Measurements from ENCODE around the gene ACAN.

Gene ACAN

GRCh38 chr15:88847144-88847543 is 43.9 kb downstream of the ACAN start:
- WGBS (ENCODE audit: extremely low coverage, insufficient coverage, insufficient read length), result no CpG with 5 or more reads among the region's 20 CpGs
- Histone ChIP-seq H3K79me1 (ENCODE audit: low read length) (no peaks in the 10 kb centered on the region), H3K36me3 (ENCODE audit: control insufficient read depth in 1 of 2, insufficient read depth in 2 of 2, low read length in 2 of 2) (peaks cover 15 to 16% of the 10 kb centered on the region in 2 experiments)

GRCh38 chr15:88848203-88848602 is 45.0 kb downstream of the ACAN start:
- no peak overlapping the region for H2BK12ac ChIP-seq (ENCODE audit: low read length)
- no peak overlapping the region for H3K14ac ChIP-seq (ENCODE audit: low read length)
- no peaks in the 10 kb centered on the region for H3K79me2 ChIP-seq (ENCODE audit: control insufficient read depth, insufficient read depth, low read length, poor library complexity)
- H2BK5ac ChIP-seq (ENCODE audit: low read depth, low read length, poor library complexity), result no peak overlapping the region
- DNase-seq, result no peak
- no peak overlapping the region for H3K9ac ChIP-seq (ENCODE audit: low read length)
- H3K4ac ChIP-seq (ENCODE audit: low read depth, low read length), result no peak overlapping the region
- no peaks in the 10 kb centered on the region for H3K79me1 ChIP-seq (ENCODE audit: low read length)
- WGBS (ENCODE audit: extremely low coverage, insufficient coverage, insufficient read length), result no CpG with 5 or more reads among the region's 3 CpGs
- no peak overlapping the region for H3K27ac ChIP-seq (ENCODE audit: low read depth, low read length)
- H3K9me3 ChIP-seq (ENCODE audit: insufficient read depth, low read depth, low read length), result peaks cover 2% of the 10 kb centered on the region
- H3K4me1 ChIP-seq (ENCODE audit: control insufficient read depth in 1 of 2, insufficient read depth in 2 of 2, low read length in 2 of 2), result peaks cover 0 to 2% of the 10 kb centered on the region in 2 experiments
- no peak overlapping the region for H2AK5ac ChIP-seq (ENCODE audit: low read length)
- H2BK120ac ChIP-seq (ENCODE audit: insufficient read depth, low read length, poor library complexity), result no peak overlapping the region
- no peak overlapping the region for H4K12ac ChIP-seq (ENCODE audit: low read depth, low read length)
- H3K4me3 ChIP-seq (ENCODE audit: low read depth, low read length), result no peak overlapping the region
- H3K18ac ChIP-seq (ENCODE audit: low read length), result no peak overlapping the region
- H3K23ac ChIP-seq (ENCODE audit: low read length), result no peak overlapping the region
- H4K8ac ChIP-seq (ENCODE audit: low read depth, low read length), result no peak overlapping the region
- H3K4me2 ChIP-seq (ENCODE audit: low read length), result no peak overlapping the region
- no peaks in the 10 kb centered on the region for H3K27me3 ChIP-seq (ENCODE audit: insufficient read depth, low read length)
- H2AFZ ChIP-seq (ENCODE audit: insufficient read depth, low read length, poor library complexity), result no peak overlapping the region
- no peak overlapping the region for H4K91ac ChIP-seq (ENCODE audit: low read depth, low read length)
- peaks cover 15 to 16% of the 10 kb centered on the region in 2 experiments for H3K36me3 ChIP-seq (ENCODE audit: control insufficient read depth in 1 of 2, insufficient read depth in 2 of 2, low read length in 2 of 2)

More at GRCh38 chr15:88847144-88847543, 43.9 kb downstream of the ACAN start:
- Histone ChIP-seq H3K9ac (ENCODE audit: low read length) (no peak overlapping the region), H3K9me3 (ENCODE audit: insufficient read depth, low read depth, low read length) (peaks cover 2% of the 10 kb centered on the region), H3K23ac (ENCODE audit: low read length) (no peak overlapping the region), H4K12ac (ENCODE audit: low read depth, low read length) (no peak overlapping the region), H2BK12ac (ENCODE audit: low read length) (no peak overlapping the region), H2BK120ac (ENCODE audit: insufficient read depth, low read length, poor library complexity) (no peak overlapping the region), H2AFZ (ENCODE audit: insufficient read depth, low read length, poor library complexity) (no peak overlapping the region), H4K8ac (ENCODE audit: low read depth, low read length) (no peak overlapping the region), H3K4me1 (ENCODE audit: control insufficient read depth in 1 of 2, insufficient read depth in 2 of 2, low read length in 2 of 2) (peaks cover 0 to 2% of the 10 kb centered on the region in 2 experiments), H2AK5ac (ENCODE audit: low read length) (no peak overlapping the region), H3K4me2 (ENCODE audit: low read length) (no peak overlapping the region), H3K4ac (ENCODE audit: low read depth, low read length) (no peak overlapping the region), H3K18ac (ENCODE audit: low read length) (no peak overlapping the region), H3K4me3 (ENCODE audit: low read depth, low read length) (no peak overlapping the region), H2BK5ac (ENCODE audit: low read depth, low read length, poor library complexity) (no peak overlapping the region), H3K79me2 (ENCODE audit: control insufficient read depth, insufficient read depth, low read length, poor library complexity) (no peaks in the 10 kb centered on the region), H3K14ac (ENCODE audit: low read length) (no peak overlapping the region), H4K91ac (ENCODE audit: low read depth, low read length) (no peak overlapping the region), H3K27ac (ENCODE audit: low read depth, low read length) (no peak overlapping the region), H3K27me3 (ENCODE audit: insufficient read depth, low read length) (no peaks in the 10 kb centered on the region)
- no peak for DNase-seq

- Histone ChIP-seq H3K9me3 (ENCODE audit: insufficient read depth, low read depth, low read length) (peaks cover 4% of the 10 kb centered on the region), H3K27ac (ENCODE audit: low read depth, low read length) (no peak overlapping the region), H3K79me1 (ENCODE audit: low read length) (no peaks in the 10 kb centered on the region), H2BK120ac (ENCODE audit: insufficient read depth, low read length, poor library complexity) (no peak overlapping the region), H3K36me3 (ENCODE audit: control insufficient read depth in 1 of 2, insufficient read depth in 2 of 2, low read length in 2 of 2) (peaks cover 15 to 16% of the 10 kb centered on the region in 2 experiments), H4K12ac (ENCODE audit: low read depth, low read length) (no peak overlapping the region), H3K14ac (ENCODE audit: low read length) (no peak overlapping the region), H3K79me2 (ENCODE audit: control insufficient read depth, insufficient read depth, low read length, poor library complexity) (no peaks in the 10 kb centered on the region), H2BK5ac (ENCODE audit: low read depth, low read length, poor library complexity) (no peak overlapping the region), H3K18ac (ENCODE audit: low read length) (no peak overlapping the region), H2BK12ac (ENCODE audit: low read length) (no peak overlapping the region), H3K4me2 (ENCODE audit: low read length) (no peak overlapping the region), H3K4ac (ENCODE audit: low read depth, low read length) (no peak overlapping the region), H2AK5ac (ENCODE audit: low read length) (no peak overlapping the region), H4K91ac (ENCODE audit: low read depth, low read length) (no peak overlapping the region), H3K9ac (ENCODE audit: low read length) (no peak overlapping the region), H3K23ac (ENCODE audit: low read length) (no peak overlapping the region), H3K27me3 (ENCODE audit: insufficient read depth, low read length) (no peaks in the 10 kb centered on the region), H4K8ac (ENCODE audit: low read depth, low read length) (no peak overlapping the region), H2AFZ (ENCODE audit: insufficient read depth, low read length, poor library complexity) (no peak overlapping the region), H3K4me3 (ENCODE audit: low read depth, low read length) (no peak overlapping the region), H3K4me1 (ENCODE audit: control insufficient read depth in 1 of 2, insufficient read depth in 2 of 2, low read length in 2 of 2) (peaks cover 0 to 2% of the 10 kb centered on the region in 2 experiments)
- DNase-seq, result no peak
- no CpG with 5 or more reads among the region's 22 CpGs for WGBS (ENCODE audit: extremely low coverage, insufficient coverage, insufficient read length)
Measured at GRCh38 chr15:88849376-88850072, 46.3 kb downstream of the ACAN start.

GRCh38 chr15:88852476-88852875 is 49.2 kb downstream of the ACAN start:
- Histone ChIP-seq H4K12ac (ENCODE audit: low read depth, low read length) (no peak overlapping the region), H2BK12ac (ENCODE audit: low read length) (no peak overlapping the region), H3K4me2 (ENCODE audit: low read length) (no peak overlapping the region), H3K27ac (ENCODE audit: low read depth, low read length) (no peak overlapping the region), H2AFZ (ENCODE audit: insufficient read depth, low read length, poor library complexity) (no peak overlapping the region), H4K8ac (ENCODE audit: low read depth, low read length) (no peak overlapping the region), H3K18ac (ENCODE audit: low read length) (no peak overlapping the region), H2BK120ac (ENCODE audit: insufficient read depth, low read length, poor library complexity) (no peak overlapping the region), H3K14ac (ENCODE audit: low read length) (no peak overlapping the region), H3K79me1 (ENCODE audit: low read length) (no peaks in the 10 kb centered on the region), H3K36me3 (ENCODE audit: control insufficient read depth in 1 of 2, insufficient read depth in 2 of 2, low read length in 2 of 2) (peaks cover 13 to 14% of the 10 kb centered on the region in 2 experiments), H3K9ac (ENCODE audit: low read length) (no peak overlapping the region), H3K27me3 (ENCODE audit: insufficient read depth, low read length) (peaks cover 2% of the 10 kb centered on the region), H2AK5ac (ENCODE audit: low read length) (no peak overlapping the region), H3K23ac (ENCODE audit: low read length) (no peak overlapping the region), H3K4me1 (ENCODE audit: control insufficient read depth in 1 of 2, insufficient read depth in 2 of 2, low read length in 2 of 2) (peaks cover 0 to 2% of the 10 kb centered on the region in 2 experiments), H3K4me3 (ENCODE audit: low read depth, low read length) (no peak overlapping the region), H3K79me2 (ENCODE audit: control insufficient read depth, insufficient read depth, low read length, poor library complexity) (no peaks in the 10 kb centered on the region), H3K4ac (ENCODE audit: low read depth, low read length) (no peak overlapping the region), H2BK5ac (ENCODE audit: low read depth, low read length, poor library complexity) (no peak overlapping the region), H4K91ac (ENCODE audit: low read depth, low read length) (no peak overlapping the region), H3K9me3 (ENCODE audit: insufficient read depth, low read depth, low read length) (peaks cover 12% of the 10 kb centered on the region)
- DNase-seq, result no peak

Measured in trophoblast cell (in vitro differentiated cells and primary cell).